Measurements from ENCODE around the gene STK32C. TPM values are rescaled to one million over a fixed set of nuclear protein-coding genes. Genes with fewer than 3 reads are reported as not detected.
A peak's percentile ranks its signal among the peaks of the same experiment; 100 is the strongest.

The STK32C gene
- total RNA-seq, 1 donor from 2014 or later = 2.5 TPM

DNA sequence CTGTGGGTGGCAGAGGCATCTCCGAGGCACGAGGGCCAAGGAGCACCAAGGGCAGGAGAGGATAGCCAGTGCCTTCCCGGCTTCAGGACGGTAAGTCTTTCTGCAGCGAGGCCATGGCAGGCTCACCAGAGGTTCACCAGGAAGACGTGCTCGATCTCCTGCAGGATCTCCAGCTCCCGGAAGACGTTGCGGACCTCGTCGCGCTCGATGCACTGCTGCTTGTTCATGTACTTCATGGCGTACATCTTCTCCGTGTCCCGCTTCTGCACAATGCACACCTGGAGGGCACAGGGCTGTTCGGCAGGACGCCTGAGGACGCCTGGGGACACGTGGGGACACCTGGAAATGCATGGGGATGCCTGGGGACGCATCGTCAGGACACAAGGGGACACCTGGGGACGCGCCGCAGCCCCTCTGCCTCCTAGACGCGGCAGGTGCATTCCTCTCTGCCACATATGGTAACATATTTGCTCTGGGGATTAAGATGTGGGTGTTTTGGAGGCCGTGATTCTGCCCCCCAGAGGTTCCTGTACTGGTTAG is 79.8 kb downstream of the STK32C start:
- no peak for DNase-seq (ENCODE audit: low spot score)
- Histone ChIP-seq H3K27me3 (no peaks in the 10 kb centered on the region), H4K20me1 (ENCODE audit: low read depth) (no peaks in the 10 kb centered on the region), H3K4me1 (no peaks in the 10 kb centered on the region), H2AFZ (replicated peaks) (no peak overlapping the region), H3K9me3 (ENCODE audit: low read depth) (no peaks in the 10 kb centered on the region), H3K4me2 (no peak overlapping the region), H3K9ac (no peak overlapping the region), H3K79me2 (ENCODE audit: low read depth) (no peaks in the 10 kb centered on the region), H3K27ac (no peak overlapping the region), H3F3A (ENCODE audit: low read depth) (no peaks in the 10 kb centered on the region), H3K36me3 (no peaks in the 10 kb centered on the region), H3K4me3 (no peak overlapping the region)
- Mint-ChIP-seq H3K9me3 (peaks cover 2% of the 10 kb centered on the region), H3K4me3 (no peak overlapping the region), H3K27me3 (ENCODE audit: insufficient read depth, low read depth) (peaks cover 6% of the 10 kb centered on the region), H3K4me1 (peaks cover 18% of the 10 kb centered on the region), H3K36me3 (peaks cover 5% of the 10 kb centered on the region), H3K27ac (no peak overlapping the region)
- TF ChIP-seq EZH2phosphoT487 (IDR thresholded peaks at IDR 0.05) (no peak), EZH2 (IDR thresholded peaks at IDR 0.05) (no peak), CTCF (IDR thresholded peaks at IDR 0.05) (no peak)

DNA sequence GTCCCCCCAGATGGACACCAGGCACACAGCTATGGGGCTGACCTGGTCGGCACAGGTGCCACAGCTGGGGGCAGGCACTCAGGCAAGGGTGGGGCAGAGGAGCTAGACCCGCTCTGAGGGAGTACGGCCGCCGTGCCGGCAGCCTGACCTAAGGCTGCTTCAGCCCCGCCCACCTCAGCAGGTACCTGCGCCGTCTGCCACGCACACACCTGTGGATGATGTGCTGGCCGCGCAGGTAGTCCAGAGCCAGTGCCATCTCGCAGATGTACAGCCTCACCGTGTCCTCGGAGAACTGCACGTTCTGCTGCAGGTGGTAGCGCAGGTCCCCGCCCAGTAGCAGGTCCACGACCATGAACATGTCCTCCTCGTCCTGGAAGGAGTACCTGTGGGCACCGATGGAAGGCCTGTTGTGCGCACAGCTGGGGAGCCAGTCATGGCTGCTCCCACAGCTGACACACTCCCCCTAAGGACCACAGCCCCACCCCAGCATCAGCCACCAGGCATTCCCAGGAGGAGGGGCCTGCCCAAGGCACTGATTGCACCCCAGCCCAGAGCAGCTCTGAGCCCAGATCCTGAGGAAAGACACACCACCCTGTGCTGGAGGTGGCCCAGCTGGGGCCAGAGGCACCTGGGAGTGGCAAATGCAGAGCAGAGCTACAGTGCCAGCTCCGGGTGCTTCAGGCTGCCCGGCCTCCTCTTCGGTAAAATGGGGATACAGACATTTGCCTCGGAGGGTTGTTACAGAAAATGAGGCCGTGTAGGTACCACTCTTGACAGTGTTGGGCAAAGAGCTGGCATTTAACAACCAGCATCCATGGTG is 81.0 kb downstream of the STK32C start:
- no peak for TF ChIP-seq CTCF (IDR thresholded peaks at IDR 0.05)
- TF ChIP-seq EZH2phosphoT487 (IDR thresholded peaks at IDR 0.05) = no peak
- TF ChIP-seq EZH2 (IDR thresholded peaks at IDR 0.05) = no peak
- H3K36me3 ChIP-seq = no peaks in the 10 kb centered on the region
- H2AFZ ChIP-seq (replicated peaks) = no peak overlapping the region
- no peaks in the 10 kb centered on the region for H3K79me2 ChIP-seq (ENCODE audit: low read depth)
- no peak overlapping the region for H3K4me3 Mint-ChIP-seq
- H3K9ac ChIP-seq = no peak overlapping the region
- peaks cover 13% of the 10 kb centered on the region for H3K4me1 Mint-ChIP-seq
- no peak for DNase-seq (ENCODE audit: low spot score)
- H3K9me3 ChIP-seq (ENCODE audit: low read depth) = no peaks in the 10 kb centered on the region
- H3K9me3 Mint-ChIP-seq = peaks cover 2% of the 10 kb centered on the region
- H3K4me2 ChIP-seq = no peak overlapping the region
- H3K27ac ChIP-seq = no peak overlapping the region
- H3K27ac Mint-ChIP-seq = peak overlapping the region; percentile 2
- peaks cover 5% of the 10 kb centered on the region for H3K36me3 Mint-ChIP-seq
- no peaks in the 10 kb centered on the region for H3K4me1 ChIP-seq
- H3K27me3 Mint-ChIP-seq (ENCODE audit: insufficient read depth, low read depth) = peaks cover 2% of the 10 kb centered on the region
- no peak overlapping the region for H3K4me3 ChIP-seq
- no peaks in the 10 kb centered on the region for H3F3A ChIP-seq (ENCODE audit: low read depth)
- H3K27me3 ChIP-seq = no peaks in the 10 kb centered on the region
- no peaks in the 10 kb centered on the region for H4K20me1 ChIP-seq (ENCODE audit: low read depth)

- no peak for DNase-seq (ENCODE audit: low spot score)
- H3K27ac Mint-ChIP-seq = no peak overlapping the region
Measured at GRCh38 chr10:132225849-132226205, 81.9 kb downstream of the STK32C start.

More at GRCh38 chr10:132225849-132226205, 81.9 kb downstream of the STK32C start:
- TF ChIP-seq CTCF (IDR thresholded peaks at IDR 0.05) (no peak), EZH2phosphoT487 (IDR thresholded peaks at IDR 0.05) (no peak), EZH2 (IDR thresholded peaks at IDR 0.05) (no peak)
- H3K4me1 ChIP-seq = no peaks in the 10 kb centered on the region
- no peaks in the 10 kb centered on the region for H3K79me2 ChIP-seq (ENCODE audit: low read depth)
- peaks cover 5% of the 10 kb centered on the region for H3K36me3 Mint-ChIP-seq
- H3K27ac ChIP-seq = no peak overlapping the region
- no peak overlapping the region for H3K9ac ChIP-seq
- H3K4me3 Mint-ChIP-seq = no peak overlapping the region
- peaks cover 2% of the 10 kb centered on the region for H3K9me3 Mint-ChIP-seq
- H3K36me3 ChIP-seq = no peaks in the 10 kb centered on the region
- H3K4me3 ChIP-seq = no peak overlapping the region
- no peaks in the 10 kb centered on the region for H3F3A ChIP-seq (ENCODE audit: low read depth)
- H3K4me1 Mint-ChIP-seq = peaks cover 9% of the 10 kb centered on the region
- H3K9me3 ChIP-seq (ENCODE audit: low read depth) = no peaks in the 10 kb centered on the region
- H2AFZ ChIP-seq (replicated peaks) = no peak overlapping the region
- no peak overlapping the region for H3K4me2 ChIP-seq
- no peaks in the 10 kb centered on the region for H4K20me1 ChIP-seq (ENCODE audit: low read depth)
- H3K27me3 ChIP-seq = no peaks in the 10 kb centered on the region
- H3K27me3 Mint-ChIP-seq (ENCODE audit: insufficient read depth, low read depth) = peaks cover 2% of the 10 kb centered on the region

Measured in neural progenitor cell (in vitro differentiated cells).